Stimulated activated CD8-positive, alpha-beta memory T cell treated with anti-CD3 and anti-CD28 coated beads, Interleukin-15, amount 100 ng/mL, for 1 hour (primary cell): ENCODE measurements around the gene ADAMTSL1.

Experiments used
- DNase-seq: peaks from one replicate; pipeline ENCODE4 v3.0.0-alpha.2; 2020; ENCODE audit warnings: low read depth

The ADAMTSL1 gene

DNA sequence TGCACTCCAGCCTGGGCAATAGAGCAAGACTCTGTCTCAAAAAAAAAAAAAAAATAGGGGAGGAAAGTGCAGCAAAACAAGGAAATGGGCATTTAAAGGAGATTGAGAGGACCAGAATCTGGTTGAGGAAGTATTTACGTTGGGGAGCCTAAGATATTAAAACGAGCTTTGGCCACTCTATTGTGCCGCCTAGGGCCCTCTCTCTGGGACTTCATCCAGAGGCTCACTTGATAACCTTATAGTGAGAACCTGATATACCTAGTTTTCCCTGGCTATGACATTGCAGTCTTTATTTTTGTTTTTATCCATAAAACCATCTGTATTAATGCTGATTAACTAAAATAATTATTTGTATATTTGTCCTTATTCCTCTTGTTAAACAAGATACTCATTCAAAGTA is 345.5 kb downstream of the ADAMTSL1 start:
- DNase-seq = no peak

GRCh38 chr9:18820566-18821095 is 346.7 kb downstream of the ADAMTSL1 start:
- no peak for DNase-seq

GRCh38 chr9:18821788-18822187 is 347.8 kb downstream of the ADAMTSL1 start:
- no peak for DNase-seq

DNA sequence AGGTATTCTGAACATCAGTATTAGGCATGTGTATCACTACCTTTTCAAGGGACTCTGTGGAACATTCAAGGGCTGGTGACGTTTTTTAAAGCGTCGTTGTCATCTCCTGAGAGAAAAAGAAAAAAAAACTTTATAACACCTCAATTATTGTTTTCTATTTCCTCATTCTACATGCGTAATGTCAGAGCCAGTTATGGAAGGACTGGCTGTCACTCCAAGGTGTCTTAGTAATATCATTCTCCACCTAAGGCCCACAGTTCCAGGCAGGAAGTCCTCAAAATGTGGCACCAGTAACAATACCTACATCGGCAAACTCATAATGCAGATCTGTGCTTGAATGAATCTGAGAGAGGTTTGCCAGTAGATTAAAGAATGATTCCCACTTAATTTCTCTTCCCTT is 348.9 kb downstream of the ADAMTSL1 start:
- no peak for DNase-seq

- no peak for DNase-seq
Measured at GRCh38 chr9:18824095-18824666, 350.2 kb downstream of the ADAMTSL1 start.

DNA sequence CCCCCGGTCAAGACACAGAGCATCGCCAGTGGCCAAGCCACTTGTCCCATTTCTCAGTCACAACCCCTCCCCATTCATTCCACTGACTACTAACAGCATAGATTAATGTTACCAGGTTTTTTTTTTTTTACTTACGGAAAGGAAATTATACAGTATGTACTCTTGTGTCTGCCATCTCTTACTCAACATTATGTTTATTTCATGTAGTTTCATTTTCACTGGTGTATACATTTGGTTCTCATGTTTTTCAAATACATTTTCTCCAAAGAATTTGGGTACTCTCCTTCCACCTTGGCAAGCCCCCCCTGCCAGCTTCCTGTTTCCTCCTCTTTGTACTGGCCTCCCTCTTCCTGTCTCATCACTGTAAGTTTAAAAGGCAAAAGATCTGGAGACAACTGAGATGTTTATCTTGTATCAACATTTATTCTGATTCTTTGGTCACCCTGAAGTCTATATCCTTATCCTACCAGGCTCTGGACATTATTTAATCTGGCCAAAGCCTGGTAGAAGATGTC is 351.8 kb downstream of the ADAMTSL1 start:
- no peak for DNase-seq

GRCh38 chr9:18826248-18826647 is 352.3 kb downstream of the ADAMTSL1 start:
- DNase-seq = no peak

DNA sequence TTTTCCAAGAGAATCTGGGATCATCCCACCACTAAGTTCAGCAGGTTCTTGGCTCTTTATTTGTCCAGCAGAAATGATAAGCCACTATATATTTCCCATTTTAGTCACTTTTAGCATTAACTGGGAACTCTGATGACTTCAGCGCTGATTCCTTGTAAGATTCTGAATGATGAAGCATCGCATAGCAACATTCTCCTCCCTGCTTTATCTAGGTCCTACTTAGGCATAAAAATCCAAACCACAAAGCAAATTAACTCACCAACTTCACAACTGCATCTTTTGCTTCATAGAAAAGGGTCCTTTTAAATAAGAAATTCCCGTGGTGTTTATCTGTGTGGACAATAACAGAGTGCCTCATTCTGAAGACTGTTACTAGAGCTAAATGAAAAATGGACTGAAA is 355.1 kb downstream of the ADAMTSL1 start:
- DNase-seq = no peak

- DNase-seq = no peak
Measured at GRCh38 chr9:18829873-18830272, 355.9 kb downstream of the ADAMTSL1 start.

- DNase-seq = no peak
Measured at GRCh38 chr9:18834740-18835361, 360.9 kb downstream of the ADAMTSL1 start.

DNA sequence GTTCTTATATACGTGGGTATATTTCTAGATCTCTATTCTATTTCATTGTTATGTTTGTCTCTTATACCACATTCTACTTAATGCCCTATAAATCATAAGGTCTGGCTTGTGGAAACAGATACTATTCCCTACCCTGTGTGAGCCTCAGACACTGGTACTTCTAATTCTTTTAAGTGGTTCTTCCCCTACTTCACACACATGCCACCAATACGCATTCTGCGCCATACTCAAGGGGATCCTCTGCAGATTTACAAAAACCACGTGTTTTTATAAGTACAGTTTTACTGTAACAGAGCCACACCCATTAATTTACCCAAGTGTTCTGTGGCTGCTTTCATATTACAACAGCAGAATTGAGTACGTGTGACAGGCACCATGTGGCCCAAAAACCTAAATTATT is 363.4 kb downstream of the ADAMTSL1 start:
- DNase-seq = no peak

GRCh38 chr9:18847576-18848275 is 373.8 kb downstream of the ADAMTSL1 start:
- DNase-seq = no peak

DNA sequence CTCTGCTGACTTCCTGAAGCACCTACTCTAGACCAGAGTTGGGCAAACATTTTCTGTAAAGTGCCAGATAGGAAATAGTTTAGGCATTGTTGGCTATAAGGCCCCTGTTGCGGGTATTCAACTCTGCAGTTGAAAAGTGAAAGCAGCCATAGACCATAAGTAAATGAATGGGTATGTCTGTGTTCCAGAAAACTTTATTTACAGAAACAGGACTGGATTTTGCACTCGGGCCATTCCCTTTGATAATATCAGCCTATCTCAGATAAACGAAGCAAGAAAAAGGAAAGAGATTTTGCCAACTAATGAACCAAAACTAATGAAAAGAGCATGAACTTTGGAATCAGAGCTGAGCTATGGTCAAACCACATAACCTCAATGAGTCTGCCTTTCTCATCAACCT is 374.7 kb downstream of the ADAMTSL1 start:
- no peak for DNase-seq

GRCh38 chr9:18849270-18849669 is 375.3 kb downstream of the ADAMTSL1 start:
- no peak for DNase-seq

GRCh38 chr9:18849890-18850677 is 376.1 kb downstream of the ADAMTSL1 start:
- no peak for DNase-seq

DNA sequence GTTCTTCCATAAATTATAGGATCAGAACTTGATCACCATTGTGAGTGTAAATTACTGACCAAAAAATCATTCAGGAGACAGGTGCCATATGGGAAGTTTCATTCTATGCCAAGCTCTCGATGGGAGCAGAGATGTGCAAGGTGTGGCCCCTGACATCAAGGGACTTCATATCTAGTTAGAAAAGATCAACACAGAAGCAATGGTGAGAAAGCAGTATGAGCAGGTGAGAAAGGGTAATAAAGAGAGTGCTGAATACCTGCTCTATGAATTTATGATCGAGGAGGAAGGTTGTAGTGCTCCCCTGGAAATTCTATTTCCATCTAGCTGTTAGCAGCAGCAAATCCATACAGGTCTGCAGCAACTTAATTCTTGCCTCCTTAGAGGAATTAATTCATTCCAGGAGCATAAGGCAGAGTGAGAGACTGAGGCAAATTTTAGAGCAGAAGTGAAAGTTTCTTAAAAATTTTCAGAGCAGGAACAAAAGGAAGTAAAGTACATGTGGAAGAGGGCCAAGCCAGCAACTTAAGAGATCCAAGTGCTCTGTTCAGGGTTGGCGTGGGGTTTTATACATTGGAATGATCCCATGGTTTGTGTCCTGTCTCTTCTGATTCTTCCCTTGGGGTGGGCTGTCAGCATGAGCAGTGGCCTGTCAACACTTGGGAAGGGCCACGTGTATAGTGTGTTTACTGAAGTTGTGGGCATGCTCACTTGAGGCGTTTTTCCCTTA is 377.3 kb downstream of the ADAMTSL1 start:
- DNase-seq = no peak

DNA sequence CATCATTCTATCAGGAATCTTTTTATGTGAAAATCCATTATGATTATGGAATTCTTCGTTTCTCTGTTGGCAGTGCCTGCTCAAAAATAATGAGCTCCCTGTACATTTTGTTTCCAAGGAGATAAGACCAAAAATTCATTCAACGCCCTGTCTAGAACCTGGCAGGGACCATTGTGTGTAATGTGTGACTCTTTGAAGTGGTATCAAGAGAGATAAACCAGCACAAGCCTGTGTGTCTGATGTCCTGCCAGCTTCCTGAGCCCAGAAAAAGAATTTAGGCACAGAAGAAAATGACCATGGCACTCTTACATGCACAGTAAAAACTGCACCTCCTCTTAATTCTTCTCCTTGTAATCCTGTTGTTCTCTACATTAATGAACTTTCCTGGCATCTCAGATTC is 381.7 kb downstream of the ADAMTSL1 start:
- DNase-seq = no peak

DNA sequence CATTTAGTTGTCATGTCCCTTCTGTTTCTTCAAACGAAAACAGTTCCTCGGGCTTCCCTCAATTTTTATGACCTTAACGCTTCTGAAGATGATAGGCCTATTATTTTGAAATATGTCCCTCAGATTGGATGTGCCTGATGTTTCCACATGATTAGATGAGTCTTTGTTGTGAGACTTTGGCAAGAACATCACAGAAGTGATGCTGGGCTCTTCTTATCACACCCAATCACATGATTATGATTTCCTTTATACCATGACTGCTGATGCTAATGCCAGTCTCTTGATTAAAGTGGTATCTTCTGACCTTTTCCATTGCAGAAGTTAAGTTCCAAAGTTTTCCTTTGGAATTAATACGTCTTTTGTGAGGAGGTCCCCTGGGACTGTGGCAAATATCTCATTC is 383.4 kb downstream of the ADAMTSL1 start:
- DNase-seq = no peak

GRCh38 chr9:18857769-18858168 is 383.8 kb downstream of the ADAMTSL1 start:
- DNase-seq = no peak

DNA sequence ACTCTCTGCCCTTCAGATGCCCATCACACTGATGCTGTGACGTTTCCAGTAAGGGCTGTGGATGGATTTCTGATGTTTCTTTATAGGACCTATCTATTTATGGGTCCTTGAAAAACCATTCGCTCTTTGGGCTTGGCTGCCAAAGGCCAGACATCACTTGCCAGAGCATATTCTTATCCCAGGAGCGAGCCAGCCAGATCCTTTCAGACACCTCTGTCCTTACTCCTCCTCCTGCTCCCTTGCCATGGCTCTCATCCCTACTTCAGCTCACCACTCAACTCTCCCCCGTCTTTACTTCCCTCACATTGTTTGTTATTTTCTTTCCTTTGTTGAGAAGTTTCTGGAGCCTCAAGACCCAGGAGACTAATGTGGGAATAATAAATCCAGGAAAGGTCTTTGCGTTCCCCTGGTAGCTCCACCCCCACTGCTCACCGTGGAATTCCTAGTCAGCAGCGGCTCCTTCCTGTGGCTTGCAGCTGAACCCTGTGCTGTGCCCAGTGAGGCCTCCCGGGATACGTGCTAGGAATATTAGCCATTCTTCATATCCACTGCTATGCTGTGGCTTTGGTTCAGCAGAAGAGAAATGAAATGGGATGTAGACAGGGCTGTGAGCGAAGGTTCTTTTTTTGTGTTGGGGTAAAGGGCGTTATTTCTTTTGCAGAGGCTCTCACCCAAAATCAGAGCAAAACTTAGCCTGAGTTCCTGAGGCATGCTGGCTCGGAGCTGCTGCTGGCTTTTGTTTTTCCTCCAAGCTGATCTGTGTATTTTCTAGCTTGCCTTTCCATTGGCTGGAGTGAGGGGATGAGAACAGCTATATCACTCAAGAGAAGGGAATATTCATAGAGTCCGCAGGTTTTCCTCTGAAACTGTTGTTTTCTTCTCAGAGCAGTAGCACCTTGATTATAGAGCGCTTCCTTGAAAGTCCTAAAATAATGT is 387.9 kb downstream of the ADAMTSL1 start:
- no peak for DNase-seq

GRCh38 chr9:18863791-18864190 is 389.8 kb downstream of the ADAMTSL1 start:
- DNase-seq = no peak
